ENCODE data around the gene HLA-G.

DNA sequence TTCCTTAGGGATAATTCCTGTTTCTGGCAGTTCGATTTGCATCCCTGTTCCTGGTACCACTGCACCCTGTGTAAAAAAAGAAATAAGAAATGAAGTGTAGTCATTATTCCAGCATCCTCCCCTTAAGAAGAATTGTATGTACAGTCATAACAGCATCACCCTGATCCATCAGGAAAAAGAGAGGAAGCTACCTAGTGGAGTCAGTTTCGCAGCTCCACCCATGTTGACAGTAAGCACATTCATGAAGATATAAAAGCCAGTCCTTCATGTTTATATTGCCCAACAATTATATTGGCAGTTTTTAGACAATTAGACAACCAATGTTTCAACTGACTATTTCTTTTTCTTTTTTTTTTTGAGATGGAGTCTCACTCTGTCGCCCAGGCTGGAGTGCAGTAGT lies 21.2 kb upstream of the HLA-G start:
- TF ChIP-seq, protein P1, sequence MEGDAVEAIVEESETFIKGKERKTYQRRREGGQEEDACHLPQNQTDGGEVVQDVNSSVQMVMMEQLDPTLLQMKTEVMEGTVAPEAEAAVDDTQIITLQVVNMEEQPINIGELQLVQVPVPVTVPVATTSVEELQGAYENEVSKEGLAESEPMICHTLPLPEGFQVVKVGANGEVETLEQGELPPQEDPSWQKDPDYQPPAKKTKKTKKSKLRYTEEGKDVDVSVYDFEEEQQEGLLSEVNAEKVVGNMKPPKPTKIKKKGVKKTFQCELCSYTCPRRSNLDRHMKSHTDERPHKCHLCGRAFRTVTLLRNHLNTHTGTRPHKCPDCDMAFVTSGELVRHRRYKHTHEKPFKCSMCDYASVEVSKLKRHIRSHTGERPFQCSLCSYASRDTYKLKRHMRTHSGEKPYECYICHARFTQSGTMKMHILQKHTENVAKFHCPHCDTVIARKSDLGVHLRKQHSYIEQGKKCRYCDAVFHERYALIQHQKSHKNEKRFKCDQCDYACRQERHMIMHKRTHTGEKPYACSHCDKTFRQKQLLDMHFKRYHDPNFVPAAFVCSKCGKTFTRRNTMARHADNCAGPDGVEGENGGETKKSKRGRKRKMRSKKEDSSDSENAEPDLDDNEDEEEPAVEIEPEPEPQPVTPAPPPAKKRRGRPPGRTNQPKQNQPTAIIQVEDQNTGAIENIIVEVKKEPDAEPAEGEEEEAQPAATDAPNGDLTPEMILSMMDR (IDR thresholded peaks at IDR 0.05): no peak
- TF ChIP-seq POLR2A (IDR thresholded peaks at IDR 0.05): no peak
